ENCODE measurements around the gene ERBIN. TPM values are rescaled to one million over a fixed set of nuclear protein-coding genes. Genes with fewer than 3 reads are reported as not detected.
A peak's percentile ranks its signal among the peaks of the same experiment; 100 is the strongest.

The ERBIN gene
- total and polyA plus RNA-seq, 2 of the 13 experiments (the other 11 are each of a cell fraction or from before 2014, with no cell fraction given): 14.4 to 41.7 TPM

DNA sequence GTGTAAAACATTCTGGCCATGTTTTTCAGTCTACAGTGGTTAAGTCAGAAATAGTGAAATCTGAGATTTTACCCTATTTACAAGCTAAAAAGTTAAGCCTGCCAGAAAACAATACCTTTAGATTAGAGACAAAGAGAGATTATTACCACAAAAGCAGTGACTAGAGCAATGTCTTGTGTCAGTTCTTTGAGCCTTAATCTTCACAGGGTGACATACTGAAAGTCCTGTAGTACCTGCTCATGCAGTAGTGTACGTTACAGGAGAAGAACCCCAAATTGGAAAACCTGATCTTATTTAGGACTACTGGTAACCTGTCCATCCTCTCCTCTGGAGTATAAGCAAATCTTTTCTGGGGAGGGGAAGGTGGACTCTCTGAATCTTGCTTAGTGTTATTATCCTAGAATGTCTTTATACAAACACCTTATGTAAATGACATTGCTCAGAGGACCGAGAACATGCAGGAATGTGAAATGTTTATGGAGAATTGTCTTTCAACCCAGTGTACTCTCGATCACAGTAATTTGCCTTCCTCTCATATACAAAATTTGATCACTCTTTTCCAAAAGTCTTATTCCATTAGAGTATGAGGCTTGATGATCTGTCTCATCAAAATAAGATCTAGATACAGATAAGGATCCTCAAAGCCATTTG is 55.7 kb downstream of the ERBIN start (continued):
- TF ChIP-seq, protein P1, sequence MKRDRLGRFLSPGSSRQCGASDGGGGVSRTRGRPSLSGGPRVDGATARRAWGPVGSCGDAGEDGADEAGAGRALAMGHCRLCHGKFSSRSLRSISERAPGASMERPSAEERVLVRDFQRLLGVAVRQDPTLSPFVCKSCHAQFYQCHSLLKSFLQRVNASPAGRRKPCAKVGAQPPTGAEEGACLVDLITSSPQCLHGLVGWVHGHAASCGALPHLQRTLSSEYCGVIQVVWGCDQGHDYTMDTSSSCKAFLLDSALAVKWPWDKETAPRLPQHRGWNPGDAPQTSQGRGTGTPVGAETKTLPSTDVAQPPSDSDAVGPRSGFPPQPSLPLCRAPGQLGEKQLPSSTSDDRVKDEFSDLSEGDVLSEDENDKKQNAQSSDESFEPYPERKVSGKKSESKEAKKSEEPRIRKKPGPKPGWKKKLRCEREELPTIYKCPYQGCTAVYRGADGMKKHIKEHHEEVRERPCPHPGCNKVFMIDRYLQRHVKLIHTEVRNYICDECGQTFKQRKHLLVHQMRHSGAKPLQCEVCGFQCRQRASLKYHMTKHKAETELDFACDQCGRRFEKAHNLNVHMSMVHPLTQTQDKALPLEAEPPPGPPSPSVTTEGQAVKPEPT (CRISPR knock-in tag; IDR thresholded peaks at IDR 0.05; ENCODE audit: low read depth): no peak
- no peak for TF ChIP-seq SAP130 (CRISPR knock-in tag; IDR thresholded peaks at IDR 0.05; ENCODE audit: low read depth)
- TF ChIP-seq ZNF530 (CRISPR knock-in tag; IDR thresholded peaks at IDR 0.05; ENCODE audit: low read depth): no peak
- no peak for TF ChIP-seq NCOA1 (CRISPR knock-in tag; IDR thresholded peaks at IDR 0.05)

DNA sequence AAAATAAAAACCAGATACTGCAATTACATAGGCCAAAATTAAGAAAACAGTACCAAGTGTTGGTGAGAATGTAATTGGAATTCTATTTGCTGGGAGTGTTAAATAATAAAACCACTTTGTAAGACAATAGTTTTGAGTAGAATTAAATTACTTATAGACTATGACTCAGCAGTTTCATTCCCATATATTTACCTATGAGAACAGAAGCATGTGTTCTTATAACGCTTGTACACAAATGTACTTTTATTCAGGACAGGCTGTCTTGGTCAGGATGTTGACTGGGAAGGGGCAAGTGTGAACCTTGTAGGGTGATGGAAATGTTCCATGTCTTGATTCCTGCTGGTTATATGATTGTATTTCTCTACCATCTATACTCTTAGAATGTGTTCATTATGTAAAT is 56.3 kb downstream of the ERBIN start:
- H3K4me2 ChIP-seq (ENCODE audit: low read depth, low read length): no peak overlapping the region
- no peaks in the 10 kb centered on the region; a peak in 1 of 5 replicates for H3K36me3 ChIP-seq (replicated peaks in 1 of 2; ENCODE audit: control insufficient read depth in 1 of 2, insufficient read depth in 2 of 2, low read length in 2 of 2)
- peaks cover 10% of the 10 kb centered on the region; the same call in 1 of the 2 replicates for H4K20me1 ChIP-seq (ENCODE audit: insufficient read depth, low read length)
- BruUV-seq (replicated peaks): no TSS peak
- no peaks in the 10 kb centered on the region for H3K27me3 ChIP-seq (ENCODE audit: control insufficient read depth in 1 of 2, insufficient read depth in 2 of 2, low read length in 2 of 2)
- POLR2A ChIA-PET: no interaction called here
- peaks cover 19% of the 10 kb centered on the region for H3K4me1 ChIP-seq (ENCODE audit: insufficient read depth, low read length)
- H3K9ac ChIP-seq (ENCODE audit: insufficient read depth, low read depth, low read length): no peak overlapping the region
- H3K9me3 ChIP-seq (ENCODE audit: low read length): no peaks in the 10 kb centered on the region
- H3K79me2 ChIP-seq (ENCODE audit: insufficient read depth, low read length): peaks cover 75% of the 10 kb centered on the region
- H3K27ac ChIP-seq (ENCODE audit: extremely low read length, insufficient read depth, low read length): no peak overlapping the region
- H2AFZ ChIP-seq (ENCODE audit: low read length): no peak overlapping the region
- FAIRE-seq (no peak), DNase-seq (ENCODE audit: low spot score) (no peak), ATAC-seq (no peak)
- TF ChIP-seq MAFF (IDR thresholded peaks at IDR 0.05; ENCODE audit: low read depth, low read length) (peak; percentile 16; the same call in 1 of the 2 replicates), SRF (IDR thresholded peaks at IDR 0.05; ENCODE audit: low read depth, low read length) (no peak), MAFK (conservative IDR thresholded peaks at IDR 0.05 in 1 of 2, IDR thresholded peaks at IDR 0.05 in 1 of 2; ENCODE audit: low read length in 2 of 2) (peak; percentile 30 to 69; a peak in 2 of 4 replicates), NFE2L2 (IDR thresholded peaks at IDR 0.05; ENCODE audit: low read length) (peak; percentile 85)
- in situ Hi-C loops (cut with HindIII; ENCODE audit: extremely low pct_ligation_motif_present, low pct_unique_long_range_greater_than_20kb): no loop called here
- CTCF ChIA-PET (ENCODE audit: low intra/inter-chr PET ratio, low total read pairs): no interaction called here
- intact Hi-C loops (cut with micrococcal nuclease; ENCODE audit: unreplicated experiment): loop anchor here (5.0 kb wide), 1 partner anchor 55 kb away; the partner anchor contains the start of gene ERBIN
- 96% methylated on average over 1 of the region's 1 CpG for WGBS (ENCODE audit: low lambda C conversion rate)
- no peak overlapping the region for H3K4me3 ChIP-seq (replicated peaks in 1 of 3; ENCODE audit: insufficient read depth in 1 of 3, low read depth in 2 of 3, low read length in 3 of 3)

All from HepG2 (cell line).